ENCODE results near the gene SYCP3. TPM values are rescaled to one million over a fixed set of nuclear protein-coding genes. Genes with fewer than 3 reads are reported as not detected.

Gene SYCP3
- 0.31 TPM in 1 of 2 replicates, not detected in the other for total RNA-seq (2021)
- long read RNA-seq = 0 reads

DNA sequence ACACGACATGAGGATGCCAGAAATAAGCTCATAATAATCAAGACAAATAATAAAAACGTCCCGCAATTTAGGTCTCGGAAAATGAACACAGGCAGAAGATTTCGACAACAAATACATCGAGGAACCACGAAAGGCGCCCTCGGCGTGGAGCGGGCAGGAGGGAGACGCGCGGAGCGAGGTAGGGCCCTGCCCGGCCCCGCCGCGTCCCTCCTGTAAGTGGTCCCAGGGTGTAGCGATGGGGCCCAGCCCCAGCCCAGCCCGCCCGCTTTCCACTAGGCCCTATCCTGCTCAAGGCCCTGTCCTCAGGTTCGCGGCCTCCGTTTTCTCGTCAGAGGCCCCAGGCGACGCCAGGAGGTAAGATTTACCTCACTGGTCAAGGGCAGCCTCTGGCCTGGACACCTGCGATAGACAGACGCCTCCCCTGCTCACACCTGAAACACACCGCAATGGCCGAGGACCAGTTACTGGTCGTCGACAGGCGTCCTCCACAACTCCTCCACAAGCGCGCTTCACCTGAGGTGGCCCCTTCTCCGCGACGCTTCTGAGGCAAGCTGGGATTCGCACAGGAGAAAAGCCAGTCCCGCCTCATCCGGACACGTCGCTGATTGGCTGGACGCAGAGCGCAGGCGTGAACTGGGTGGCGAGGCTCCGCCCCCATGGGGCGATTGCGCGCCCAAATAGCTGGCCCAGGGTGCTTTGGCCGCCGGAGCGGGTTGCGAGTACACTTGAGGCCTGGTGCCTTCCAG lies at the start of gene SYCP3:
Gene SYCP3 (minus strand): TSS at position 543 of the 746 bp plus-strand sequence. CDS start 1,527 bp downstream, outside the sequence.
- Histone ChIP-seq H3T11ph (ENCODE audit: low read length) (no peak within 1 kb of the TSS), H4K91ac (ENCODE audit: insufficient read length, low read depth, low read length) (no peak within 1 kb of the TSS), H3K79me2 (ENCODE audit: insufficient read depth, low read length) (no peaks in the 10 kb centered on the region), H3K23me2 (ENCODE audit: insufficient read length, low read depth, low read length, poor library complexity, severe bottlenecking) (no peaks in the 10 kb centered on the region), H3K79me1 (ENCODE audit: insufficient read depth, low read depth, low read length, poor library complexity, severe bottlenecking) (no peaks in the 10 kb centered on the region), H3K23ac (ENCODE audit: insufficient read length, low read depth, low read length) (no peak within 1 kb of the TSS), H2BK20ac (ENCODE audit: low read depth, low read length, poor library complexity, severe bottlenecking) (no peak within 1 kb of the TSS), H3K18ac (ENCODE audit: insufficient read length, low read depth, low read length) (no peak within 1 kb of the TSS), H3K9ac (ENCODE audit: extremely low read depth, insufficient read length, low read length) (no peak within 1 kb of the TSS), H3K4ac (ENCODE audit: low read depth, low read length) (no peak within 1 kb of the TSS), H2BK120ac (ENCODE audit: low read depth, low read length, poor library complexity, severe bottlenecking) (no peak within 1 kb of the TSS), H3K9me3 (ENCODE audit: control insufficient read depth, low read depth, low read length) (no peaks in the 10 kb centered on the region), H3K27ac (ENCODE audit: insufficient read length, low read depth, low read length) (no peak within 1 kb of the TSS), H3K14ac (ENCODE audit: insufficient read depth, low read length) (no peak within 1 kb of the TSS), H2AK5ac (ENCODE audit: insufficient read length, low read length) (no peak within 1 kb of the TSS), H3K56ac (ENCODE audit: insufficient read length, low read depth, low read length) (no peak within 1 kb of the TSS), H4K8ac (replicated peaks; ENCODE audit: insufficient read length, low read depth, low read length) (no peak within 1 kb of the TSS), H3K4me2 (ENCODE audit: insufficient read depth, insufficient read length, low read length) (no peak within 1 kb of the TSS), H2AFZ (ENCODE audit: low read length) (no peak within 1 kb of the TSS), H4K20me1 (ENCODE audit: control insufficient read depth, insufficient read depth, insufficient read length) (no peaks in the 10 kb centered on the region), H3K27me3 (ENCODE audit: insufficient read depth, low read length) (no peaks in the 10 kb centered on the region), H3K4me1 (ENCODE audit: insufficient read depth, low read length) (no peaks in the 10 kb centered on the region), H4K5ac (ENCODE audit: insufficient read length, low read depth, low read length) (no peak within 1 kb of the TSS), H2BK15ac (ENCODE audit: low read depth, low read length) (no peak within 1 kb of the TSS), H2BK12ac (ENCODE audit: insufficient read length, low read depth, low read length) (no peak within 1 kb of the TSS), H2BK5ac (ENCODE audit: insufficient read length, low read length) (no peak within 1 kb of the TSS)
- no CpG with 5 or more reads among the region's 57 CpGs for WGBS (ENCODE audit: extremely low coverage, insufficient read length, low lambda C conversion rate)
- Mint-ChIP-seq H3K4me3 (no peak within 1 kb of the TSS), H3K27me3 (ENCODE audit: low read depth) (no peaks in the 10 kb centered on the region), H3K9me3 (no peaks in the 10 kb centered on the region), H3K36me3 (ENCODE audit: insufficient read depth in 1 of 3, low read depth in 3 of 3) (peaks cover 0 to 11% (median 9%) of the 10 kb centered on the region in 3 experiments; a peak in 5 of 7 replicates), H3K4me1 (no peaks in the 10 kb centered on the region), H3K27ac (no peak within 1 kb of the TSS; a peak in 1 of 7 replicates)
- DNase-seq = peak; percentile 54
- TF ChIP-seq, protein P1, sequence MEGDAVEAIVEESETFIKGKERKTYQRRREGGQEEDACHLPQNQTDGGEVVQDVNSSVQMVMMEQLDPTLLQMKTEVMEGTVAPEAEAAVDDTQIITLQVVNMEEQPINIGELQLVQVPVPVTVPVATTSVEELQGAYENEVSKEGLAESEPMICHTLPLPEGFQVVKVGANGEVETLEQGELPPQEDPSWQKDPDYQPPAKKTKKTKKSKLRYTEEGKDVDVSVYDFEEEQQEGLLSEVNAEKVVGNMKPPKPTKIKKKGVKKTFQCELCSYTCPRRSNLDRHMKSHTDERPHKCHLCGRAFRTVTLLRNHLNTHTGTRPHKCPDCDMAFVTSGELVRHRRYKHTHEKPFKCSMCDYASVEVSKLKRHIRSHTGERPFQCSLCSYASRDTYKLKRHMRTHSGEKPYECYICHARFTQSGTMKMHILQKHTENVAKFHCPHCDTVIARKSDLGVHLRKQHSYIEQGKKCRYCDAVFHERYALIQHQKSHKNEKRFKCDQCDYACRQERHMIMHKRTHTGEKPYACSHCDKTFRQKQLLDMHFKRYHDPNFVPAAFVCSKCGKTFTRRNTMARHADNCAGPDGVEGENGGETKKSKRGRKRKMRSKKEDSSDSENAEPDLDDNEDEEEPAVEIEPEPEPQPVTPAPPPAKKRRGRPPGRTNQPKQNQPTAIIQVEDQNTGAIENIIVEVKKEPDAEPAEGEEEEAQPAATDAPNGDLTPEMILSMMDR (conservative IDR thresholded peaks at IDR 0.05) = no peak
